HG03045 (cell line): Measurements from ENCODE around the gene GVQW3.

Experiments
- ATAC-seq: cut with Tn5 transposase; IDR thresholded peaks from one replicate; pipeline ENCODE4 v1.9.1; 2021; ENCODE audit warnings: mild to moderate bottlenecking, moderate library complexity; ENCODE audit not compliant: unreplicated experiment

Gene GVQW3

DNA sequence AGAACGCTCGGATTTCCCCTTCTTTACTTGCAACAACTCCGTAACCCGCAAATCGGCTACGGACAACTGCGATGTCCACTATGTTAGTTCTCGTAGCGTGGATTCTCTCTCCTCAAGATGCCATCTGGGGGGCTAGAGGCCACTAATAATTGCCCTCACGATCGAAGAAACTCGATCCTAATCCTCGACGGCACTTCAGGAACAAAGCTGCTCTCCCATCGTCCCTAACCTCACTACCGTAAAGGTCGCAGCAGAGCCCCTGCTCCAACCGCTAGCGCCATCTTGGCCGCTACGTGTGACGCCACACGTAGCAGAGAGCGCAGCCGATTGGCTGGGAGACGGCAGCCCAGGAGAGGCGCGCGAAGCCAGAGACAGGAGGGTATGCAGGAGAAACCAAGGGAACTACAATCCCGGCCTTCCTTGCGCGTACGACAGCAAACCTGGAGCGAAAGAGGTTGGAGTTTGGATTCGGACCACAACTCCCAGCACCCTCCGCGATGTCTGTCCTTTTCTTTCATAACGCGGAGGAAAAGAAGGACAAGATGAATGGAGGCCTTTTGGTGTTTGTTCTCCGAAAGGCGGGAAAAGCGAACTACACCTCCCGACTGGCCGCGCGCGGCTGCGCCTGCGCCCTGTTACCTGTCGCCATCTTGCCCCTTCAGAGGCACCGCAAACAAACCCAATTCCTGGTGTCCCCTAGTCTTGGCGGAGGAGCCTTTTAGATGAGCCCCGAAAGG lies 63.4 kb downstream of the GVQW3 start, which contains the start of gene EMSY:
EMSY (plus strand) TSS at position 635 of the 737 bp plus-strand sequence. CDS start 1,921 bp downstream, outside the sequence.
- peak; percentile 96 for ATAC-seq

DNA sequence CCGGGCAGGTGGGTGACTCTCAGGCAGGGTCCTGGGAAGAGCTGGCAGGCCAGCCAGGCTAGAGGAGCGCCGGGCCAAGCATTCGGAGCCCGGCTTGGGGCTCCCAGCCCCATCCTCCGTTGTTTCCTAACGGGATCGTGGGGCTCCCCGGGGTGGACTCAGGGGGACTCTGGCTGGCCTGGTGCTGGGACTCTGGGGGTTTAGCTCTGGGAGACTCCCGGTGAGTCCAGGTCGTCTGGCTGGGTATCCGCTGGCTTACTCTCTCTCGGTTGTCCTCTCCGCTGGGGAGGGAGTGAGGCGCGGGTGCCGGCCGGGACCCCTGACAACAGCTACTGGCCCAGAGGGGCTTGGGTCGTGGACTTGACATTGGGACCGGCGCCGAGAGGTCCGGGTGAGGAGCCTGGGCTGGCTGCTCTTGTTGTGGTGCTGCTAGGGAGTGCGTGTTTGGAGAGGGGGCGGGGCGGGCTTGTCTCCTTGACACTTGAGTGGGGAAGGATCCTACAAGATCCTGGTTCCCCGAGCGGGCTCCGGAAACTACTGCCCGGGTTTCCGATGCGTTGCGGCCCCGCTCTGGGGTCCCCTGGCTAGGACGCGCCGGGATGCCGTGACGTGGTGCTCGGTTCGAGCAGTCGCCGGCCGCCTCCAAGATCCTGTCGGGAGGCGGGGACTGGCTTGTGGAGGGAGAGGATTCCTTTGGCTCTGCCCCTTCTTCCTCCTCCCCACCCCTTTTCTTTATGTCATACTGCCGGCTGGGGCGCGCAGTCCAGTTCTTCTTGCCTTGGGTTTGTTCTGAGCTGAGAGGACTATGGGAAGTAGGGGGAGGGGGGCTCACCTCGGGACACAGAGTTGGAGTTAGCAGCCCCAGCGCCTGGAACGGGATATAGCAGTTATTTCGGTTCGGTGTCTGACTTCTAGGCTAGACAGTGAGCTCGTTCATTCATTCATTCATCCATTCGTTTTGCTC lies 64.3 kb downstream of the GVQW3 start:
- ATAC-seq: peak; percentile 33

DNA sequence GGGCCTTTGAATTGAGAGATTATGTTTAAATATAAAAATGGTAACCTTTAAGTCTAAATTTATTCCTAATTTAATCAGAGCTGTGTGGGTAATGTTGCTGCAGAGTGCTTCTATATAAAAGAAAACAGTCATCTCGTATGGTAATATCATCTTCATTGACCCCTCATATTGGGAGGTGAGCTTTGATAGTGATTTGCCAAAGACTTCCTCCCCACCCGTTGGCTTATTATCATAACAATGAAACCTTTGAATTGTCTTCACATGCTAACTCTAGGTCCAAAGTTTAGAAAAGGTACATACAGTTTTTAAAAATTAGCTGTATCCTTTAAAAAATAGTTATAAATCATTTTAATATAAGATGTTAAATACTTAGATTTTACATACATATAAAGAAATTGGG lies 67.4 kb downstream of the GVQW3 start:
- ATAC-seq: no peak

DNA sequence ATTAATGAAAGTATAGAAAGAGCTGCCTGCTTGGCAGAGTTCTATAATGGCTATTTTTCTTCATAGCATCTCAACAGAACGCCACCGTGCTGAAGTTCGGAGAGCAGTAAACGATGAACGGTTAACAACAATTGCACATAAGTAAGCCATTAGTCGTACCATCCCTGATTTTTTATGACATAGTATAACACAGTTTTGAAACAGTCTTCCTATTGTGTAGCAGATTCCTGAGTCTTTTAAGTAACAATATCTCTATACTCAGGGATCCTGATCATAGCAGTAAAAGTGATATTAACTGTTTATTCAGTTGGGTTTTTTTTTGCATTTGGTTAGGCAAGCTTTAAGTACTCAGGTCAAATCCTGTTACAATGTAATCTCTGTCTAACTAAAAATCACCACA lies 72.1 kb downstream of the GVQW3 start:
- no peak for ATAC-seq

DNA sequence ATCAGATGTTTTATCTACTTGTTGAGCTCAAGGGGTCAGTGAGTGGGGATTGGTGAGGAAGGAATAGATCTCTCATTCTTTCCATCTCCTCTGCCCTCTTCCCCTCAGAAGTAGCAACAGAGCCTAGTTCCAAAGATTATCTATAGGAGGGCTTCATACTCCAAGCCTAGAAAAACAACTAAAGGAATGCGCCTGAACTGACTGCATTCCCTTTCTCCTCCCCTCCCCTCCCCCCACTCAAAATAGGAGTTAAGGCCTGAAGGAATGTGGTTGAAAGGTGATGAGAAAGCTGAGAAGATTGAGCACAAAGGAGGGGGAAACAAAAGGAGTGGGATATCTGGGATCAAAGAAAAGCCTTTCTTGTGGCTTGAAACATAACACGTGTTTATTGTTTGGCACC lies 74.2 kb downstream of the GVQW3 start:
- ATAC-seq: no peak

DNA sequence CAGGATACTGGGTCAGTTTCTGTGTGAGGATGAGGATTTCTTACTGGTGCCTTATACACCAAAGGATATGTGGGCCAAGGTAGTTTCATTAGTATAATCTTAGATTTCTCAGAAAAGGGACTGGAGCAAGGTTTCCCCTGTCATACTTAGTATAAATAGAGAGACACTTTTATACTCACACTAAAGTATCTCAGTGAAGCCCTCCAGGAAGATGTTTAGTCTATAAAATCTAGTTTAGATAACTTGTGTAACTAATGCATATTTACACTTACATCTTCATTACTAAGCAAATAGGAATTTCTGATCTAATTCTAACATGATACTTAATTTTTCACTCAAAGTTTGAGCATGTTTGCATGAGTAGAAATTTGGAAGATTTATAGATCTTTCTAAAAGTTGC lies 74.8 kb downstream of the GVQW3 start:
- ATAC-seq: no peak

DNA sequence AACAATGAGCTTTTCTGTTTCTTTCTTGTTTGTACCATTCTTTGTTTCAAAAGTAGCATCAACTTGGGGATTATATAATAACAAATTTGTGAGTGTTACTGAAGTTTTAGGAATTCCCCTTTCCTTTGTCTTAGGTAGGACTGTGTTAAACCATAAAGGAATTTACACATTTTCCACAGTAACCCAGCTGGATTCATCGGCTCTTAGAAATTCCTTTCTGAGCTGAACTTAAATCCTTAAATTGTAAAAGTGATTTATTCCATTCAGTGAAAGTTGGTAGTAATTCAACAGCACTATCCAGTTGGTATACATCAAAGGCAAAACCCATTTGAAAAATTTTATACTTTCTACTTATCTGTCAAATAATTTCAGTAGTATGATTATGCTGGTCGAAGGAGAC lies 75.4 kb downstream of the GVQW3 start:
- no peak for ATAC-seq
